GM10847 (cell line): ENCODE measurements around the gene CCNJL.

Experiments
- POLR2A ChIP-seq: IDR thresholded peaks from 2 replicates; pipeline ENCODE4 v1.6.1; 2011; ENCODE audit not compliant: insufficient read length; ENCODE audit errors: extremely low read depth

The CCNJL gene

GRCh38 chr5:160263326-160263855, 49.0 kb downstream of the CCNJL start:
- no peak for TF ChIP-seq POLR2A

GRCh38 chr5:160262151-160263074, 50.0 kb downstream of the CCNJL start:
- TF ChIP-seq POLR2A = no peak

- no peak for TF ChIP-seq POLR2A
Measured at GRCh38 chr5:160260881-160261815, 51.2 kb downstream of the CCNJL start.

GRCh38 chr5:160260006-160260775, 52.2 kb downstream of the CCNJL start:
- TF ChIP-seq POLR2A = no peak

- TF ChIP-seq POLR2A = no peak
Measured at GRCh38 chr5:160259341-160259740, 53.0 kb downstream of the CCNJL start.

GRCh38 chr5:160254706-160255105, 57.7 kb downstream of the CCNJL start:
- TF ChIP-seq POLR2A = no peak

- no peak for TF ChIP-seq POLR2A
Measured at GRCh38 chr5:160253441-160253840, 58.9 kb downstream of the CCNJL start.

GRCh38 chr5:160252916-160253315, 59.4 kb downstream of the CCNJL start:
- no peak for TF ChIP-seq POLR2A

GRCh38 chr5:160251406-160252155, 60.8 kb downstream of the CCNJL start:
- TF ChIP-seq POLR2A = no peak

- TF ChIP-seq POLR2A = no peak
Measured at GRCh38 chr5:160250826-160251225, 61.5 kb downstream of the CCNJL start.

GRCh38 chr5:160250226-160250625, 62.1 kb downstream of the CCNJL start:
- no peak for TF ChIP-seq POLR2A

- no peak for TF ChIP-seq POLR2A
Measured at GRCh38 chr5:160245506-160246086, 66.8 kb downstream of the CCNJL start.

GRCh38 chr5:160242145-160242544, 70.2 kb downstream of the CCNJL start:
- no peak for TF ChIP-seq POLR2A

GRCh38 chr5:160240350-160240749, 72.0 kb downstream of the CCNJL start:
- no peak for TF ChIP-seq POLR2A
